Body of pancreas (tissue), 4 donors: Measurements from ENCODE around the gene C1orf116. TPM values are rescaled to one million over a fixed set of nuclear protein-coding genes. Genes with fewer than 3 reads are reported as not detected.

ENCODE experiments used
- ATAC-seq: fragments of 150-250 bp; one replicate; pipeline ENCODE4 v1.9.1; 2016
- DNase-seq, 4 donors: peaks; one replicate each; pipeline ENCODE4 v3.0.0-alpha.2; 2019
- H3K27ac ChIP-seq, 4 donors: fragments of 200-600 bp; sonication (generic); 1 replicate in 3 of 4; 2 replicates in 1 of 4; pipeline versions ENCODE4 v1.5.1 to v1.6.1; 2016 to 2019; ENCODE audit warnings: mild to moderate bottlenecking in 1 of 4, mixed read lengths in 1 of 4, moderate library complexity in 1 of 4
- H3K27me3 ChIP-seq, 2 donors: fragments of 200-600 bp; sonication (generic); one replicate each; pipeline ENCODE4 v1.6.0; 2016; ENCODE audit warnings: mild to moderate bottlenecking in 1 of 2
- H3K36me3 ChIP-seq, 2 donors: fragments of 200-600 bp; sonication (generic); replicated peaks in 1 of 2; 2 replicates each; pipeline ENCODE4 v1.5.1; 2016; ENCODE audit warnings: low read depth in 2 of 2; ENCODE audit not compliant: insufficient read depth in 1 of 2
- H3K4me1 ChIP-seq: fragments of 200-600 bp; sonication (generic); one replicate; pipeline ENCODE4 v1.6.0; 2016
- H3K4me3 ChIP-seq, 2 donors: fragments of 200-600 bp; sonication (generic); 1 replicate in 1 of 2; 2 replicates in 1 of 2; pipeline ENCODE4 v1.5.1; 2016 to 2019
- H3K9me3 ChIP-seq, 3 donors: fragments of 200-600 bp; sonication (generic); 1 replicate in 2 of 3; 2 replicates in 1 of 3; pipeline ENCODE4 v1.5.1; 2016
- CTCF ChIP-seq, 7 experiments: fragments of 450-650 bp in 4 of 7; fragments of 200-600 bp in 3 of 7; sonication (generic) in 3 of 7; IDR thresholded peaks; one replicate each; pipeline ENCODE4 v1.5.1; 2016 to 2019; ENCODE audit warnings: antibody characterized with exemption in 7 of 7
- POLR2A ChIP-seq, 3 donors: fragments of 450-650 bp; IDR thresholded peaks; one replicate each; pipeline ENCODE4 v1.6.1; 2016; ENCODE audit warnings: antibody characterized with exemption in 3 of 3, mild to moderate bottlenecking in 2 of 3
- WGBS, 2 donors: methylation state at CpG; one replicate each; pipeline ENCODE4 v1.1.5; 2017; 5-methylcytosine and 5-hydroxymethylcytosine counted together
- intact Hi-C: fragments of 100-400 bp; cut with DNase I; formaldehyde crosslinking; loops from one replicate; pipeline ENCODE4 v1.15.1; 2023
- total RNA-seq, 2 donors: library from RNA; depleted of rRNA; stranded (reverse); fragments of >200 nt; gene quantifications; one replicate each; pipeline ENCODE4 v1.1.0, GENCODE V29; 2016

Gene C1orf116
- total RNA-seq, 2 donors from 2014 or later: 11.2 to 23.3 TPM

- no peak for DNase-seq
- no peak for ATAC-seq
- TF ChIP-seq CTCF (IDR thresholded peaks at IDR 0.05): no peak
- TF ChIP-seq POLR2A (IDR thresholded peaks at IDR 0.05): no peak
- intact Hi-C loops: no loop called here
- H3K27me3 ChIP-seq: no peaks in the 10 kb centered on the region
- H3K27ac ChIP-seq: peak overlapping the region in 1 of 4 donors; percentile 95
- no peak overlapping the region for H3K4me3 ChIP-seq
- peaks cover 27% of the 10 kb centered on the region for H3K4me1 ChIP-seq
- 59 to 71% methylated on average over 2 of the region's 2 CpGs for WGBS, 2 donors
- H3K9me3 ChIP-seq: no peaks in the 10 kb centered on the region
- no peaks in the 10 kb centered on the region for H3K36me3 ChIP-seq
Measured at GRCh38 chr1:207054491-207054890, 21.9 kb upstream of the C1orf116 start.

GRCh38 chr1:207052911-207053769, 20.6 kb upstream of the C1orf116 start, which contains the start of gene PFKFB2:
Gene PFKFB2 (plus strand): TSS chr1:207053275. CDS start chr1:207054718, 1,443 bp downstream.
- peak within 1 kb of the TSS; percentile 93 to 98 (median 96) for H3K27ac ChIP-seq
- H3K36me3 ChIP-seq: no peaks in the 10 kb centered on the region
- peak within 1 kb of the TSS; percentile 14 to 55 for H3K4me3 ChIP-seq
- 0 to 1% methylated on average over 34 to 56 of the region's 56 CpGs for WGBS, 2 donors
- intact Hi-C loops: no loop called here
- peak in 5 of 7 experiments; percentile 23 to 65 (median 53) for TF ChIP-seq CTCF (IDR thresholded peaks at IDR 0.05)
- peak; percentile 95 to 98 (median 97) for TF ChIP-seq POLR2A (IDR thresholded peaks at IDR 0.05)
- peak; percentile 100 for DNase-seq
- peaks cover 41% of the 10 kb centered on the region for H3K4me1 ChIP-seq
- ATAC-seq: peak; percentile 93
- no peaks in the 10 kb centered on the region for H3K27me3 ChIP-seq
- no peaks in the 10 kb centered on the region for H3K9me3 ChIP-seq

GRCh38 chr1:207051191-207051943, 18.8 kb upstream of the C1orf116 start, which contains the start of gene YOD1:
Gene YOD1 (minus strand): TSS chr1:207051208. CDS start chr1:207051030, 178 bp downstream.
- peaks cover 55% of the 10 kb centered on the region for H3K4me1 ChIP-seq
- no peaks in the 10 kb centered on the region for H3K27me3 ChIP-seq
- DNase-seq (peak in 1 of 4 donors; percentile 34), ATAC-seq (no peak)
- intact Hi-C loops: no loop called here
- no peak for TF ChIP-seq CTCF (IDR thresholded peaks at IDR 0.05)
- TF ChIP-seq POLR2A (IDR thresholded peaks at IDR 0.05): no peak
- H3K4me3 ChIP-seq: peak within 1 kb of the TSS; percentile 75 to 93
- no peaks in the 10 kb centered on the region for H3K36me3 ChIP-seq
- WGBS, 2 donors: 23 to 30% methylated on average over 15 of the region's 15 CpGs
- H3K27ac ChIP-seq: peak within 1 kb of the TSS; percentile 90 to 98 (median 94)
- H3K9me3 ChIP-seq: no peaks in the 10 kb centered on the region

- no peak for TF ChIP-seq CTCF (IDR thresholded peaks at IDR 0.05)
- TF ChIP-seq POLR2A (IDR thresholded peaks at IDR 0.05): peak in 2 of 3 donors; percentile 61 to 64
- intact Hi-C loops: no loop called here
- Histone ChIP-seq H3K4me1 (peaks cover 60% of the 10 kb centered on the region), H3K4me3 (peak overlapping the region; percentile 75 to 93), H3K9me3 (no peaks in the 10 kb centered on the region), H3K36me3 (no peaks in the 10 kb centered on the region), H3K27ac (peak overlapping the region; percentile 90 to 98 (median 94)), H3K27me3 (no peaks in the 10 kb centered on the region)
- DNase-seq: peak; percentile 95 to 96 (median 95)
- 0 to 1% methylated on average over 12 to 47 of the region's 47 CpGs for WGBS, 2 donors
- peak; percentile 63 for ATAC-seq
Measured at GRCh38 chr1:207050480-207051190, 18.1 kb upstream of the C1orf116 start.
